Renal cortex interstitium (tissue), 11 donors: ENCODE results near the gene MRGPRE. TPM values are rescaled to one million over a fixed set of nuclear protein-coding genes. Genes with fewer than 3 reads are reported as not detected.

ENCODE experiments used
- DNase-seq, 11 donors: peaks; one replicate each; pipeline ENCODE4 v3.0.0-alpha.2; 2013; ENCODE audit warnings: low read depth in 9 of 11, low spot score in 4 of 11; ENCODE audit errors: extremely low read depth in 1 of 11
- polyA plus RNA-seq, 3 donors: library from polyadenylated mRNA; unstranded; fragments of 120-200 nt; gene quantifications; one replicate each; pipeline ENCODE4 v1.2.1, GENCODE V29; 2013; ENCODE audit not compliant: insufficient read length in 3 of 3

The MRGPRE gene
- polyA plus RNA-seq, 3 donors, result not detected

DNA sequence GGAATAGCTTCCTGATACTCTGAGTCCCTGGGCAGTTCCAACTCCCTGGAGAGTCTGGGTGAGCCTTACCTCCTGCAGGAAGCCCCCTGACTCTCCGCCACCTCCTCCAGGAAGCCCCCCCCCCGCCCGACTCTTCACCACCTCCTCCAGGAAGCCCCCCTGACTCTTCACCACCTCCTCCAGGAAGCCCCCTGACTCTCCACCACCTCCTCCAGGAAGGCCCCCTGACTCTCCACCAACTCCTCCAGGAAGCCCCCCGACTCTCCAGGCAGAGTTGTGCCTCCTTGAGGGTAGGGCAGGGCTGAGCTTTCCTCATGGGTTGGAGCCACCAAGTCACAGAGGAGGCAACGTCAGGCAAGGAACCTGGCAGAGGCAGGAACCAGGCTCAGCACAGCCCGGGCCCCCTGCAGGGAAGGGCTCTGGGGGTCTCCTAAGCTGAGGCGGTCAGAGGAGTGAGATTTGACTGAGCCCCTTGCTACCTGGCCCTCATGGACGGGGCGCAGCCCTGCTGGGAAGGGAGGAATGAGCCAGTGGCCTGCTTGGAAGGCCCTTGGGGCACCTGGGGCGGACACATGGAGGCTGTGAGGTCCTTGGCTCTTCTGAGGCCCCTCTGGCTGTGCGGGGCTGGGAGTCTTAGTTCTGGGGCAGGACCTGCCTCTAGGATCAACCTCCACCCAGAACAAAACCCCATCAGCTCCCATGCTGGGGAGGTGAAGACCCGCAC, 31.7 kb downstream of the MRGPRE start:
- DNase-seq, result no peak

DNA sequence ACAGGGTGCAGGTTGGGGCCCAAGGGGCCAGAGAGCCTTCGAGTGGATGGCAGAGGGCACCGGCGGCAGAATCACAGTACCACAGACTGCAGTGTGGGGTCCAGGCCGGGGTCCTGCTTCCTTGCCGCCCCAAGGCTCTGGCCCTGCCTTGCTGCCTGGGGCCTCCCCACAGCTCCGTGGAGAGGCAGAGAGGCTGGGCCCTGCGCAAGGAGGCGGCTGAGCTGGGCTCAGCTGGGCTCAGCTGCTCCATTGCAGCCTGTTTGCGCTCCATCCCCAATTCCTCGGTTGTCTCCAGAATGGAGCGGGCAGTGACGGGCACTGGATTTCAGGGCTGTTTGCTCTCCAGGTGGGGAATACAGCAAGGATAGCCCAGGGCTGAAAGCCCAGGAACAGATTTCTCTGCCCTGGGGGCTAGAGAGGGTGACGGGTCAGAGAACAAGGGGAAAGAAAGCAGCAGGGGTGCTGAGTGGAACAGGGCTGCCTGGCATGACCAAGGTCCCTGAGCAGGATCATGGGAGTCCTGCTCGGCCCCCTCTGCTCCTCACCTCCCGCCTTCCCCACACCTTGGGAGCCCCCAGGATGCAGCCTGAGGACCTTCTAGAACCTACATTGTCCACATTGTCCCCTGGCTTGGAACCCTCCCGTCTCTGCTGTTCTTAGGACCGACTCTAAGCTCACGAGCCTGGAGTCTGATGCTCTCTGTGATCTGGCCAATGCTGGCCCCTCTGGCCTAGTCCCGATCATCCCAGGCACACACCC, 32.5 kb downstream of the MRGPRE start:
- no peak for DNase-seq

- DNase-seq, result no peak
These were observed 33.4 kb downstream of the MRGPRE start for GRCh38 chr11:3198815-3199214.

GRCh38 chr11:3197878-3198528, 34.2 kb downstream of the MRGPRE start:
- DNase-seq, result no peak

DNA sequence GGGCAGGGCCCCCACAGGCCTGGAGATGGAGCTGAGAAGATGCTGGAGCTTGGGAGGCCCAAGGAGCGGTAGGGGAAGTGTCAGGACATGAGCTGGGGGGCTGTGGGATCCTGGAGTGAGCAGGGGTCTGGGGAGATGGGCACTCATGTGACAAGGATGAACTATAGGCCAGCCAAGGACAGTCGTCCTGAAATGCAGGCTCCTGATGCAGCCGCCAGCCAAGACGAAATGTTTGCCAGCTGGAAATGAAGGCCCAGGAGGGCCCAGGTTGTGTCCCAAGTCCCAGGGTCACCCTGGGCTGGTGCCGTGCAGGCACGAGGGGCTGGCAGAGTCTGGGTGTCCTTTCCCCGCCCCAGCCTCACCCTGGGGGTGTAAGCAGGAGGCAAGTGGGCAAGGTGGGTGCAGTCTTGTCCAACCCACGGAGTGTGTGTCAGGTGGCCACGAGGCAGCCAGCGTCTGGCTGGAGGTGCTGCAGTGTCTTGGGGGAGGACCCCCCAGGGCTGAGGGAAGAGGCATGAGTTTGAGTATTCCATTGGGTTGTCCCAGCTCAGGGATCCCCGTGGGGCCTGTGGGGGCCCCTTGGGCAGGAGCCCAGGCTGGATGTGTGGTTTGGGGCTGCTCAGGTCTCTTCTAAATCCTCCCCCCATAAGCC, 35.0 kb downstream of the MRGPRE start:
- no peak for DNase-seq

- DNase-seq, result no peak
These were observed 35.8 kb downstream of the MRGPRE start for GRCh38 chr11:3196161-3197043.

- peak in 1 of 11 donors; percentile 32 for DNase-seq
These were observed 36.7 kb downstream of the MRGPRE start for GRCh38 chr11:3195251-3196160.

- no peak for DNase-seq
These were observed 38.0 kb downstream of the MRGPRE start for GRCh38 chr11:3194016-3194816.

DNA sequence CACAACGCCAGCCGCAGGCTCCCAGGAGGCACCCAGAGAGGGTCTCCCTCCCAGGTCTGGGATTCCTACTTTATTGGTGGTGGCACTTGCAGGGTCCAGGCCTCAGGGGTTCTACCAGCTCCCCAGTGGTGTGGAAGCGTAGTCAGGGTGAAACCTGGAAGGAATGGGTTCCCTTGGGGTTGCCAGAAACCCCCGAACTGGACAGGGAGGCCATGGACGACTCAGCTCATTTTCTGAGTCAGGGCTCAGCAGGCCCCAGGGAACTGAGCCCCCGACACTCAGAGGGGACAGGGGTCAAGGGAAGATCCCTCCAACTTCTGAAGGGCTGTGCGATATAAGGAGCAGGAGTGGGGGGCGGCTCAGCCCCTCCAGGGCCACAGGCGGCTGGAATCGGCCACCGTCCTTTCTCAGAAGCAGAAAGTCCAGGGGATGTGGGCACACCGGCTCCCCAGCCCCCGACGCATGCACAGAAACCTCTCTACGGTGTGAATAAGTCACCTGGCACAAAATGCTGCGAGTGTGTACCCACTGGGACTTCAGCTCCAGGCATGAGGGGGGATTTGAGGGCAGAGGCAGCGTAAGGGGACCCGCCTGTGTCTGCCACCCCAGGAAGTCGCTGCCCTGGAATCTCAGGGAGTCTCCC, 38.7 kb downstream of the MRGPRE start:
- DNase-seq, result no peak

- DNase-seq, result no peak
These were observed 39.5 kb downstream of the MRGPRE start for GRCh38 chr11:3192511-3193372.

DNA sequence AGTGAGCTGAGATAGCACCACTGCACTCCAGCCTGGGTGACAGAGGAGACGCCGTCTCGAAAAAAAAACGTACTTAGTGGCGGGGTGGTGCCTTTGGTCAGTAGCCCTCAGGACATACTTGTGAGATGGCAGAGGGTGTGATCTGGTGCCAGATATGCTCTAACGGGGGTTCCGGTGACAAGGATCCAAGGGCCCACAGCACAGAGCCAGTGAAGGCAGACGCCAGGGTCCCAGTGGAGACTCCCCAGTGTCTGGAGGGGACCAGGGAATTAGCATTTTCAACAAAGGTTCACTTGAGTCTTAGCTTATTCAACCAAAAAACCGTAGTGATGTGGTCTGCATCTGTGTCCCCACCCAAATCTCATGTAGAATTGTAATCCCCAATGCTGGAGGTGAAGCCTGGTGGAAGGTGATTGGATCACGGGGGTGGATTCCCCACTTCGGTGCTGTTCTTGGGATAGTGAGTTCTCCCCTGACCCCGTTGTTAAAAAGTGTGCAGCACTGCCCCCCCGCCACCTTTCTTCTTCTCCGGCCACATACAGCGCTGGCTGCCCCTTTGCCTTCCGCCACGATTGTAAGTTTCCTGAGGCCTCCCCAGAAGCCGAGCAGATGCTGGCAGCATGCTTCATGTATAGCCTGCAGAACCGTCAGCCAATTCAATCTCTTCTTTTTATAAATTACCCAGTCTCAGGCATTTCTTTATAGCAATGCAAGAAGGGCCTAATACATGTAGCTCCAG, 40.5 kb downstream of the MRGPRE start:
- no peak for DNase-seq

- no peak for DNase-seq
These were observed 41.6 kb downstream of the MRGPRE start for GRCh38 chr11:3190600-3190999.

DNA sequence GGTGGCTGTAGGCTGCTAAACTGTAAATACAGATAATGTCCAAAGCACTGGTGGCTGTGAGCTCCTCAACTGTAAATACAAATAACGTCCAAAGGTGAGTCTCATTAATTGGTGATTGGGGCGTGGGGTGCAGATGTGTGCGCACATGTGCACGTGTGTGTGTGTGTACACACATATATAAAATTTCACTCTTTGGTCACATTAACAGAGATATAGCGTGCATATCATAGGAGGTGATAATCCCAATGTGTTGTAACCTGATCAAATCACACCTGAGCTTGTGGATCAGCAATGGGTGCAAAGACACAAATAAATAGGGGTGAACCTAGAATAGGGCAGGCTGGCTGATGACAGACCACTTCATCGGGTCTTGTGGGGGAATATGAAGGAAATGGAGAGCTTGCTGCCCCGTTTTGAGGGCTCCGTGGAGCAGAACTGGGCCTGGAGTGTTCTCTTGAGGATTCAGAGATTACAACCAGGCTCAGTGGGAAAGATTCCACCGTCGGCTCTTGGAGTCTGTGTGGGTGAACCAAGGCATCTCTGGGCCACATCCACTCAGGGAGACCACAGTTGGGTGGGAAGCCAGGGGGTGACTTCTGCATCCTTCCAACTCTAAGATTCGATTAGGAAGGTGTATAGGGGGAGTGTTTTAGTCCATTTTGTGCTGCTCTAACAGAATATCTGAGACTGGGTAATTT, 42.2 kb downstream of the MRGPRE start:
- DNase-seq, result no peak

DNA sequence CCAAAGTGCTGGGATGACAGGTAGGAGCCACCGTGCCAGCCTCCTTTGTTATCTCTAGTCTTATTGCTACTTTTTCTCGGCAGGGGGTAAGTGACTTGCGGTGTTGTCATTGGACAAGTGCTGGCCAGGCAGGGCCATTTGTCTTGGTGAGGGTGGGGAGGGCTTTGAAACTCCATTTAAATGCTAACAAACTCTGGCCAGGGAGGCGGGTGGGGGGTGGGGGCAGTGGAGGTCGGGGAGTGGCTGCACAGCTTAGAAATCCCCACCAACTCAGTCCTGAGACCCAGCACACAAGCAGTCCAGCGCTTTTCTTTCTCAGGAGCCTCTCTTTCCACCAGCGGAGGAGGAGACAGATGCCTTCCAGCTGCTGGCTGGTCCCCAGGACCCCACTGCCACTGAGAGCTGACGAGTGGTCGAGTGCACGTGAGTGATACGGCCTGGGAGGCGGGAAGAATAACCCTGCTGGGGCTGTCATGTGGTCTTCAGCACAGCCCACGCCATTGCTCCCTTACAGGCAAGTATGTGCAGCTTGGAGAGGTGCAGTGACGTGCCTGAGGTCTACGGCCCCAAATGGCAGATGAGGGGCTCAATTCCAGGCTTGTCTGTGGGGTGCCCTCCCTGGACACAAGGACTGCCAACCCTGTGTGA, 42.9 kb downstream of the MRGPRE start:
- no peak for DNase-seq
